ENCODE data around the gene ZNF467. TPM values are rescaled to one million over a fixed set of nuclear protein-coding genes. Genes with fewer than 3 reads are reported as not detected.

ZNF467 gene
- total RNA-seq, 1 experiment from 2014 or later: 18.1 TPM

DNA sequence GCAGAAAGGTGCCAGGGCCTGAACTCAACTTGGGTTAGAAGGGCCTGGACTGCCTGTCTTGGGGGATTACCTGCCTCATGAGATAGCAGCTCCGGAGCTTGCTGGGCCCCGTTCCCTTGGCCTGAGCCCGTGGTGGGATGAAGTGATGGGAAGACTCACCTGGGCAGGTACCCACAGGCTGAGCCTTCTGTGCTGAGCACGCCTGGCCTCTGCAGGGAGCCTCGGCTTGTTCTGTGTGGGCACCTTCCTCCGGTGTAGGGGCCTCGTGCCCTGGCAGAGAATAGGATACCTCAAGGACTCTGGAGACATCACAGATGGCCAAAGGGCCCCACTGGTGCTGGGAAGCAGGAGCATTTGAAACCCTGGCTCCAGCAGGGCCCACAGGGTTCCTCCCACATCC is 4.5 kb downstream of the ZNF467 start:
- ChIA-PET POLR2A (no interaction called here), CTCF (no interaction called here)
- TF ChIP-seq TCF7L2 (IDR thresholded peaks at IDR 0.05; ENCODE audit: low read depth, low read length) (no peak), POLR2AphosphoS5 (IDR thresholded peaks at IDR 0.05; ENCODE audit: low read depth, low read length) (no peak), SIN3A (IDR thresholded peaks at IDR 0.05; ENCODE audit: borderline replicate concordance, insufficient read depth, low read depth, low read length) (no peak)
- TF ChIP-seq, protein P1, sequence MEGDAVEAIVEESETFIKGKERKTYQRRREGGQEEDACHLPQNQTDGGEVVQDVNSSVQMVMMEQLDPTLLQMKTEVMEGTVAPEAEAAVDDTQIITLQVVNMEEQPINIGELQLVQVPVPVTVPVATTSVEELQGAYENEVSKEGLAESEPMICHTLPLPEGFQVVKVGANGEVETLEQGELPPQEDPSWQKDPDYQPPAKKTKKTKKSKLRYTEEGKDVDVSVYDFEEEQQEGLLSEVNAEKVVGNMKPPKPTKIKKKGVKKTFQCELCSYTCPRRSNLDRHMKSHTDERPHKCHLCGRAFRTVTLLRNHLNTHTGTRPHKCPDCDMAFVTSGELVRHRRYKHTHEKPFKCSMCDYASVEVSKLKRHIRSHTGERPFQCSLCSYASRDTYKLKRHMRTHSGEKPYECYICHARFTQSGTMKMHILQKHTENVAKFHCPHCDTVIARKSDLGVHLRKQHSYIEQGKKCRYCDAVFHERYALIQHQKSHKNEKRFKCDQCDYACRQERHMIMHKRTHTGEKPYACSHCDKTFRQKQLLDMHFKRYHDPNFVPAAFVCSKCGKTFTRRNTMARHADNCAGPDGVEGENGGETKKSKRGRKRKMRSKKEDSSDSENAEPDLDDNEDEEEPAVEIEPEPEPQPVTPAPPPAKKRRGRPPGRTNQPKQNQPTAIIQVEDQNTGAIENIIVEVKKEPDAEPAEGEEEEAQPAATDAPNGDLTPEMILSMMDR (IDR thresholded peaks at IDR 0.05): no peak
- TF ChIP-seq, protein P2, sequence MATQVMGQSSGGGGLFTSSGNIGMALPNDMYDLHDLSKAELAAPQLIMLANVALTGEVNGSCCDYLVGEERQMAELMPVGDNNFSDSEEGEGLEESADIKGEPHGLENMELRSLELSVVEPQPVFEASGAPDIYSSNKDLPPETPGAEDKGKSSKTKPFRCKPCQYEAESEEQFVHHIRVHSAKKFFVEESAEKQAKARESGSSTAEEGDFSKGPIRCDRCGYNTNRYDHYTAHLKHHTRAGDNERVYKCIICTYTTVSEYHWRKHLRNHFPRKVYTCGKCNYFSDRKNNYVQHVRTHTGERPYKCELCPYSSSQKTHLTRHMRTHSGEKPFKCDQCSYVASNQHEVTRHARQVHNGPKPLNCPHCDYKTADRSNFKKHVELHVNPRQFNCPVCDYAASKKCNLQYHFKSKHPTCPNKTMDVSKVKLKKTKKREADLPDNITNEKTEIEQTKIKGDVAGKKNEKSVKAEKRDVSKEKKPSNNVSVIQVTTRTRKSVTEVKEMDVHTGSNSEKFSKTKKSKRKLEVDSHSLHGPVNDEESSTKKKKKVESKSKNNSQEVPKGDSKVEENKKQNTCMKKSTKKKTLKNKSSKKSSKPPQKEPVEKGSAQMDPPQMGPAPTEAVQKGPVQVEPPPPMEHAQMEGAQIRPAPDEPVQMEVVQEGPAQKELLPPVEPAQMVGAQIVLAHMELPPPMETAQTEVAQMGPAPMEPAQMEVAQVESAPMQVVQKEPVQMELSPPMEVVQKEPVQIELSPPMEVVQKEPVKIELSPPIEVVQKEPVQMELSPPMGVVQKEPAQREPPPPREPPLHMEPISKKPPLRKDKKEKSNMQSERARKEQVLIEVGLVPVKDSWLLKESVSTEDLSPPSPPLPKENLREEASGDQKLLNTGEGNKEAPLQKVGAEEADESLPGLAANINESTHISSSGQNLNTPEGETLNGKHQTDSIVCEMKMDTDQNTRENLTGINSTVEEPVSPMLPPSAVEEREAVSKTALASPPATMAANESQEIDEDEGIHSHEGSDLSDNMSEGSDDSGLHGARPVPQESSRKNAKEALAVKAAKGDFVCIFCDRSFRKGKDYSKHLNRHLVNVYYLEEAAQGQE (IDR thresholded peaks at IDR 0.05; ENCODE audit: insufficient read depth in 1 of 2, low read depth in 2 of 2, low read length in 1 of 2): no peak
- no peak for DNase-seq (ENCODE audit: low read depth, low spot score)
- no peaks in the 10 kb centered on the region for H3K9me3 ChIP-seq (ENCODE audit: control insufficient read depth, insufficient read depth, low read depth, low read length)
- no peak overlapping the region for H3K27ac ChIP-seq (ENCODE audit: low read length)
- H3K4me3 ChIP-seq (ENCODE audit: low read depth in 2 of 2, low read length in 2 of 2): no peak overlapping the region
- intact Hi-C loops (cut with micrococcal nuclease; ENCODE audit: unreplicated experiment): no loop called here
- BruUV-seq (replicated peaks): no TSS peak
- peaks cover 7% of the 10 kb centered on the region for H3K4me1 ChIP-seq (ENCODE audit: control insufficient read depth, insufficient read depth, low read length)
- ATAC-seq: no peak
- H3K27me3 ChIP-seq (ENCODE audit: control insufficient read depth, insufficient read depth, low read length): no peaks in the 10 kb centered on the region
- H3K36me3 ChIP-seq (ENCODE audit: control insufficient read depth, insufficient read depth, low read length): no peaks in the 10 kb centered on the region; the same call in 1 of the 2 replicates
- in situ Hi-C loops (cut with HindIII; ENCODE audit: low pct_unique_long_range_greater_than_20kb, low sequenced_read_pairs): no loop called here

DNA sequence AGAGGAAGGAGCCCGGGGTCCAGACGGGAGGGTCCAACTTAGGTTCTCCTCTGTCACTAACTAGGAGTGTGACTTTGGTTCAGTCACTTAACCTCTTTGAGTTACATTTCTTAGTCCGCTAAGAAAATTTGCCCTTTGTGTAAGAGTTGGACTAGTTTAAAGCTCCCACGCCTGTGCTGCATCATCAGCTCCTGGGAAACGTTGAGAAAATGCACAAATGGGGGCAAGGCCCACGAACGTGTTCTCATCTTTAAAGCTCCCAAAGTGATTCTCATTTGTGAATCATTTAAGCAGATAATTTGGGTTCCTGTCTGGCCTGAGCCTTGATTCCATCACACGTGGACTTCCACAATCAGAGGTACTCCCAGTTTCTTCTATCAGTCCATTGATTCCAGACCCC is 6.3 kb downstream of the ZNF467 start:
- no peaks in the 10 kb centered on the region for H3K9me3 ChIP-seq (ENCODE audit: control insufficient read depth, insufficient read depth, low read depth, low read length)
- CTCF ChIA-PET: no interaction called here
- TF ChIP-seq, protein P1 (IDR thresholded peaks at IDR 0.05): no peak
- TF ChIP-seq POLR2AphosphoS5 (IDR thresholded peaks at IDR 0.05; ENCODE audit: low read depth, low read length) (no peak), TCF7L2 (IDR thresholded peaks at IDR 0.05; ENCODE audit: low read depth, low read length) (no peak), SIN3A (IDR thresholded peaks at IDR 0.05; ENCODE audit: borderline replicate concordance, insufficient read depth, low read depth, low read length) (no peak)
- TF ChIP-seq, protein P2 (IDR thresholded peaks at IDR 0.05; ENCODE audit: insufficient read depth in 1 of 2, low read depth in 2 of 2, low read length in 1 of 2): no peak
- no peaks in the 10 kb centered on the region for H3K36me3 ChIP-seq (ENCODE audit: control insufficient read depth, insufficient read depth, low read length)
- peaks cover 7% of the 10 kb centered on the region for H3K4me1 ChIP-seq (ENCODE audit: control insufficient read depth, insufficient read depth, low read length)
- BruUV-seq (replicated peaks): TSS peak; percentile 53
- in situ Hi-C loops (cut with HindIII; ENCODE audit: low pct_unique_long_range_greater_than_20kb, low sequenced_read_pairs): no loop called here
- no peaks in the 10 kb centered on the region for H3K27me3 ChIP-seq (ENCODE audit: control insufficient read depth, insufficient read depth, low read length)
- H3K27ac ChIP-seq (ENCODE audit: low read length): no peak overlapping the region
- POLR2A ChIA-PET: no interaction called here
- no peak overlapping the region for H3K4me3 ChIP-seq (ENCODE audit: low read depth in 2 of 2, low read length in 2 of 2)
- ATAC-seq: no peak
- intact Hi-C loops (cut with micrococcal nuclease; ENCODE audit: unreplicated experiment): no loop called here
- no peak for DNase-seq (ENCODE audit: low read depth, low spot score)

Measured in Panc1 (cell line).